ENCODE results near the gene SIGLEC7. TPM values are rescaled to one million over a fixed set of nuclear protein-coding genes. Genes with fewer than 3 reads are reported as not detected.
"Not testable (repeated sequence)": the region's sequence is repeated elsewhere in the genome, so short reads cannot be mapped to it uniquely, and the experiment has no call there.

The SIGLEC7 gene
- total RNA-seq, 4 donors from 2014 or later, result 0.19 to 2.2 (median 0.92) TPM; not detected in 1

DNA sequence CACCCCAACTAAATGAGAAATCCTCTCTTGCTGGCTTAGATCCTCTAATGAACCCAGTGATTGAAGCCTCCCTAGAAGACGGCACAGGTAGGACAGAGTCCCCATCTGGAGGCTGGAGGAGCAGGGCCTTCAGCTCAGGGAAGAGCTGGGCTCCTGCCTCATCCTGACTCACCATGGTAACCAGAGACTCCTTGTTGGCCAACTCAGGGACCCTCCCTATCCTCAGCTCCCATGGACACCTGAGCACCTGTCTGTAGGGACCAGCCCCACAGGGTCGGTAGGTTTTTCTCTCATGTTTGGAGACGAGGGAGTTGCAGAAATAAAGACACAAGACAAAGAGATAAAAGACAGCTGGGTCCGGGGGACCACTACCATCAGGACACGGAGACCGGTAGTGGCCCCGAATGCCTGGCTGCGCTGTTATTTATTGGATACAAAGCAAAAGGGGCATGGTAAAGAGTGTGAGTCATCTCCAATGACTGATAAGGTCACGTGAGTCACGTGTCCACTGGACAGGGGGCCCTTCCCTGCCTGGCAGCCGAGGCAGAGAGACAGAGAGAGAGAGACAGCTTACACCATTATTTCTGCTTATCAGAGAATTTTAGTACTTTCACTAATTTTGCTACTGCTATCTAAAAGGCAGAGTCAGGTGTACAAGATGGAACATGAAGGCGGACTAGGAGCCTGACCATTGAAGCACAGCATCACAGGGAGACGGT lies 26.6 kb downstream of the SIGLEC7 start:
- H3K27me3 ChIP-seq, result peaks cover 0 to 58% (median 0%) of the 10 kb centered on the region in 4 donors
- 85% methylated on average over 13 of the region's 13 CpGs for WGBS
- H3K27ac ChIP-seq (replicated peaks in 1 of 4), result no peak overlapping the region
- H3K4me3 ChIP-seq, result no peak overlapping the region
- H3K9me3 ChIP-seq, result no peaks in the 10 kb centered on the region
- no peaks in the 10 kb centered on the region for H3K36me3 ChIP-seq
- intact Hi-C loops (cut with DNase I), result no loop called here
- H3K4me1 ChIP-seq, result peaks cover 0 to 5% (median 3%) of the 10 kb centered on the region in 4 donors
- no peak for TF ChIP-seq CTCF (IDR thresholded peaks at IDR 0.05)
- TF ChIP-seq POLR2AphosphoS5 (IDR thresholded peaks at IDR 0.05), result no peak
- no peak for TF ChIP-seq EP300 (IDR thresholded peaks at IDR 0.05)
- no peak for TF ChIP-seq POLR2A (IDR thresholded peaks at IDR 0.05; ENCODE audit: low read depth)
- no peak for DNase-seq (ENCODE audit: extremely low spot score)

- DNase-seq (ENCODE audit: extremely low spot score); H3K4me1 ChIP-seq; H3K36me3 ChIP-seq; intact Hi-C loops (cut with DNase I); H3K9me3 ChIP-seq; H3K4me3 ChIP-seq; H3K27ac ChIP-seq (replicated peaks in 1 of 4): not testable (repeated sequence)
- peak; percentile 78 to 92 (median 83) for TF ChIP-seq CTCF (IDR thresholded peaks at IDR 0.05)
- 12% methylated on average over 11 of the region's 11 CpGs for WGBS
- H3K27me3 ChIP-seq, result peaks cover 0 to 59% (median 0%) of the 10 kb centered on the region in 4 donors
Measured at GRCh38 chr19:51169283-51169918, 27.3 kb downstream of the SIGLEC7 start.

GRCh38 chr19:51172223-51172622 lies 30.1 kb downstream of the SIGLEC7 start:
- WGBS, result 92% methylated on average over 2 of the region's 2 CpGs
- peaks cover 0 to 71% (median 0%) of the 10 kb centered on the region in 4 donors for H3K27me3 ChIP-seq
- intact Hi-C loops (cut with DNase I), result no loop called here
- no peak overlapping the region for H3K4me3 ChIP-seq
- H3K4me1 ChIP-seq, result peaks cover 0 to 5% (median 3%) of the 10 kb centered on the region in 4 donors
- no peaks in the 10 kb centered on the region for H3K9me3 ChIP-seq
- no peak for DNase-seq (ENCODE audit: extremely low spot score)
- no peak overlapping the region for H3K27ac ChIP-seq (replicated peaks in 1 of 4)
- H3K36me3 ChIP-seq, result no peaks in the 10 kb centered on the region
- TF ChIP-seq CTCF (IDR thresholded peaks at IDR 0.05), result no peak
- TF ChIP-seq POLR2AphosphoS5 (IDR thresholded peaks at IDR 0.05), result no peak
- no peak for TF ChIP-seq EP300 (IDR thresholded peaks at IDR 0.05)
- no peak for TF ChIP-seq POLR2A (IDR thresholded peaks at IDR 0.05; ENCODE audit: low read depth)

DNA sequence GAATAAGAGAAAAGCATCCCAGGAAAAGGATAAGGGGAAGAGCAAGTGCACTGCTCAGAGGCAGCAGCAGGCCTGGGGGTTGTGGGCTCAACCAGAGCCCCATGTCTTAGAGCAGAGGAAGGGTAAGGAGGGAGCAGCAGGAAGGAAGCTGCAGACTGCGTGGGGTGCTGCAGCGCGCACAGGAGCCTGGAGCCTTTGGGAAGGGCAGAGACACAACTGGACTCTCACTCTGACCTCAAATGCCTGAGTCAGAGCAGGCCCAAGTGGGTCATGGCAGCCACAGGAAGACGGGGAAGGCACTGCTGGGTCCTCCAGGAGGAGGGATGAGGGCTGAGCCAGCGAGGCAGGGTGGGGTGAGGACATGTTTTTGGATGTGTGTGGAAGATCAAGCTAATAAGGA lies 31.6 kb downstream of the SIGLEC7 start:
- TF ChIP-seq EP300 (IDR thresholded peaks at IDR 0.05), result no peak
- TF ChIP-seq POLR2A (IDR thresholded peaks at IDR 0.05; ENCODE audit: low read depth), result no peak
- TF ChIP-seq POLR2AphosphoS5 (IDR thresholded peaks at IDR 0.05), result no peak
- no peak for TF ChIP-seq CTCF (IDR thresholded peaks at IDR 0.05)
- WGBS, result 44% methylated on average over 5 of the region's 5 CpGs
- Histone ChIP-seq H3K36me3 (no peaks in the 10 kb centered on the region), H3K4me3 (no peak overlapping the region), H3K27me3 (peaks cover 0 to 63% (median 0%) of the 10 kb centered on the region in 4 donors), H3K27ac (replicated peaks in 1 of 4) (no peak overlapping the region), H3K4me1 (peaks cover 0 to 5% (median 3%) of the 10 kb centered on the region in 4 donors), H3K9me3 (no peaks in the 10 kb centered on the region)
- no peak for DNase-seq (ENCODE audit: extremely low spot score)
- intact Hi-C loops (cut with DNase I), result no loop called here

Data from esophagus muscularis mucosa (tissue), 4 donors.